Tibial nerve (tissue), 4 donors: ENCODE results near the gene FAM174A. TPM values are rescaled to one million over a fixed set of nuclear protein-coding genes. Genes with fewer than 3 reads are reported as not detected.
A peak's percentile ranks its signal among the peaks of the same experiment; 100 is the strongest.

Source experiments
- DNase-seq, 2 donors: peaks; one replicate each; pipeline ENCODE4 v3.0.0-alpha.2; 2019; ENCODE audit warnings: low spot score in 2 of 2
- H3K27ac ChIP-seq, 4 donors: fragments of 200-600 bp; sonication (generic) in 3 of 4; one replicate each; pipeline ENCODE4 v1.5.1; 2017 to 2019; ENCODE audit warnings: mild to moderate bottlenecking in 1 of 4
- H3K27me3 ChIP-seq, 2 donors: fragments of 200-600 bp; sonication (generic) in 1 of 2; one replicate each; pipeline versions ENCODE4 v1.5.1 to v1.6.0; 2017 to 2019
- H3K36me3 ChIP-seq, 3 donors: fragments of 200-600 bp; sonication (generic); one replicate each; pipeline ENCODE4 v1.5.1; 2018 to 2019
- H3K4me1 ChIP-seq, 4 donors: fragments of 200-600 bp; sonication (generic) in 3 of 4; one replicate each; pipeline ENCODE4 v1.5.1; 2017 to 2019
- H3K4me3 ChIP-seq, 4 donors: fragments of 200-600 bp; sonication (generic) in 3 of 4; one replicate each; pipeline ENCODE4 v1.5.1; 2017 to 2019; ENCODE audit warnings: mild to moderate bottlenecking in 1 of 4, moderate library complexity in 1 of 4
- H3K9me3 ChIP-seq, 4 donors: fragments of 200-600 bp; sonication (generic) in 3 of 4; one replicate each; pipeline ENCODE4 v1.5.1; 2017 to 2019
- CTCF ChIP-seq, 5 experiments: fragments of 200-600 bp in 3 of 5; fragments of 450-650 bp in 2 of 5; sonication (generic) in 3 of 5; IDR thresholded peaks; one replicate each; pipeline ENCODE4 v1.5.1; 2016 to 2019; ENCODE audit warnings: antibody characterized with exemption in 5 of 5, mild to moderate bottlenecking in 3 of 5, moderate library complexity in 2 of 5
- EP300 ChIP-seq, 2 donors: sonication (generic); formaldehyde crosslinking; IDR thresholded peaks; one replicate each; pipeline ENCODE4 v1.6.1; 2017; ENCODE audit warnings: antibody characterized with exemption in 2 of 2, mild to moderate bottlenecking in 1 of 2
- POLR2A ChIP-seq, 2 donors: fragments of 450-650 bp; IDR thresholded peaks; one replicate each; pipeline ENCODE4 v1.6.1; 2017; ENCODE audit warnings: antibody characterized with exemption in 2 of 2, mild to moderate bottlenecking in 2 of 2, moderate library complexity in 2 of 2
- WGBS, 2 donors: methylation state at CpG; one replicate each; pipeline ENCODE4 v1.1.5; 2018; 5-methylcytosine and 5-hydroxymethylcytosine counted together
- total RNA-seq, 4 donors: library from RNA; depleted of rRNA; stranded (reverse); fragments of >200 nt; gene quantifications; one replicate each; pipeline ENCODE4 v1.1.0, GENCODE V29; 2016

Gene FAM174A
- total RNA-seq, 4 donors from 2014 or later, result 39.5 to 66.9 (median 45.5) TPM

DNA sequence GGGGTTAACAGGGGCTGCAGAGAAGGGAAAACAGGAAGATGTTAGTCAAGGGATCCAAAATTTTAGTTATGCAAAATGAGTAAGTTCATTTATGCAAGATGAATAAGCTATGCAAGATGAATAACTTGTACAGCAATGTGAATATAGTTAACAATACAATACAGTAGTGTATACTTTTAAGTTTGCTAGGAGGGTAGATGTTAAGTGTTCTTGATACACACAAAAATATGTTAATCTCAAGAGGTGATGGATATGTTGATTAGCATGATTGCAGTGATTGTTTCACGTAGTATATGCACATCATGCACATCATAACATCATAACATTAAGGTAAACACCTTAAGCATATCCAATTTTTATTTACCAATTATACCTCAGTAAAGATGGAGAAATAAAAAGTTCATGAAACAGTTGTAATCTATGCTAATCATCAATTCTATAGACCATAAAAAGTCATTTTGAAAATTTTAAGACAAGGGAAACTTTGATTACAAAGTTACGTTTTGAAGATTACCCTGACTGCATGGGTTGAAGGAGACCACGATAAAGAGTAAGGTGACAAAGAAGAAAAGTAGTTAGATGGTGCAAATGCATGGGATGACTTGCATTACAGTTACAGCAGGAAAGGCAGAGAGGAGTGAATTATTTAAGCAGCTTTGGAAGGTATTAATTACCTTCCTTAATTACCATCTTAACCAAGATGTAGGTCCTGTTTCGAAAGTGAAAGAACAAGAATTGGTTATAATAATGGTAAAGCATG, 31.4 kb downstream of the FAM174A start:
- TF ChIP-seq POLR2A (IDR thresholded peaks at IDR 0.05), result no peak
- TF ChIP-seq EP300 (IDR thresholded peaks at IDR 0.05), result no peak
- no peak for TF ChIP-seq CTCF (IDR thresholded peaks at IDR 0.05)
- Histone ChIP-seq H3K36me3 (peaks cover 0 to 49% (median 0%) of the 10 kb centered on the region in 3 donors), H3K4me3 (no peak overlapping the region), H3K9me3 (no peaks in the 10 kb centered on the region), H3K27me3 (no peaks in the 10 kb centered on the region), H3K4me1 (no peaks in the 10 kb centered on the region), H3K27ac (no peak overlapping the region)
- no peak for DNase-seq
- WGBS, 2 donors, result 92 to 95% methylated on average over 4 of the region's 4 CpGs

DNA sequence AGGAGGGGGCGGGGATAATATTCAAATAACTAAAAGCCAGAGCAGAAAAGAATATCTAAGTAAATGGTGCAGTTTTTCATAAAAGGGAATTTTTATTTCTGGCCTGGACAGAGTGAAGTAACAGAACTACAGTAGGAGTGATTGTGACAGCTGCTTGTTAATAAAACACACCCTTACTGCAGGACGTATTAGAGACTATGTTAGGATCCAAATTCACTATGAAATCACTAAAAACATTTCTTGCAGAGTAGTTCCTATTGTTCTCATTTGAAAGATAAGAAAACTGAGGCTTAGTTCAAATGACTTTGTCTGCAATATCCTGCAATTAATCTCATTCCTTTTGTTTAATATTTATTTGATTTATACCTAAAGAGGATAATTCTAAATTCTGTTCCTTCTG, 39.5 kb downstream of the FAM174A start:
- TF ChIP-seq POLR2A (IDR thresholded peaks at IDR 0.05) (no peak), EP300 (IDR thresholded peaks at IDR 0.05) (no peak), CTCF (IDR thresholded peaks at IDR 0.05) (no peak)
- Histone ChIP-seq H3K9me3 (no peaks in the 10 kb centered on the region), H3K4me3 (no peak overlapping the region), H3K4me1 (peaks cover 0 to 9% (median 2%) of the 10 kb centered on the region in 4 donors), H3K27ac (no peak overlapping the region), H3K36me3 (no peaks in the 10 kb centered on the region), H3K27me3 (no peaks in the 10 kb centered on the region)
- 69 to 73% methylated on average over 2 of the region's 2 CpGs for WGBS, 2 donors
- no peak for DNase-seq

GRCh38 chr5:100575815-100576214, 40.6 kb downstream of the FAM174A start:
- H3K4me3 ChIP-seq, result no peak overlapping the region
- peaks cover 0 to 6% (median 0%) of the 10 kb centered on the region in 3 donors for H3K36me3 ChIP-seq
- H3K27ac ChIP-seq, result peak overlapping the region in 2 of 4 donors; percentile 5 to 52
- no peak for TF ChIP-seq CTCF (IDR thresholded peaks at IDR 0.05)
- TF ChIP-seq POLR2A (IDR thresholded peaks at IDR 0.05), result no peak
- TF ChIP-seq EP300 (IDR thresholded peaks at IDR 0.05), result no peak
- H3K4me1 ChIP-seq, result peaks cover 0 to 9% (median 2%) of the 10 kb centered on the region in 4 donors
- DNase-seq, result no peak
- no peaks in the 10 kb centered on the region for H3K9me3 ChIP-seq
- no peaks in the 10 kb centered on the region for H3K27me3 ChIP-seq

- Histone ChIP-seq H3K4me1 (peaks cover 0 to 9% (median 2%) of the 10 kb centered on the region in 4 donors), H3K4me3 (no peak overlapping the region), H3K36me3 (peaks cover 0 to 11% (median 0%) of the 10 kb centered on the region in 3 donors), H3K27ac (peak overlapping the region in 2 of 4 donors; percentile 5 to 52), H3K27me3 (no peaks in the 10 kb centered on the region), H3K9me3 (no peaks in the 10 kb centered on the region)
- 68 to 70% methylated on average over 2 of the region's 2 CpGs for WGBS, 2 donors
- DNase-seq, result no peak
- TF ChIP-seq POLR2A (IDR thresholded peaks at IDR 0.05) (no peak), CTCF (IDR thresholded peaks at IDR 0.05) (no peak), EP300 (IDR thresholded peaks at IDR 0.05) (no peak)
Measured at GRCh38 chr5:100576217-100576751, 41.1 kb downstream of the FAM174A start.

- Histone ChIP-seq H3K27ac (no peak overlapping the region), H3K27me3 (no peaks in the 10 kb centered on the region), H3K9me3 (no peaks in the 10 kb centered on the region), H3K4me3 (no peak overlapping the region), H3K4me1 (peaks cover 0 to 9% (median 2%) of the 10 kb centered on the region in 4 donors), H3K36me3 (peaks cover 0 to 11% (median 0%) of the 10 kb centered on the region in 3 donors)
- TF ChIP-seq EP300 (IDR thresholded peaks at IDR 0.05), result no peak
- TF ChIP-seq POLR2A (IDR thresholded peaks at IDR 0.05), result no peak
- no peak for TF ChIP-seq CTCF (IDR thresholded peaks at IDR 0.05)
- DNase-seq, result no peak
- 84 to 91% methylated on average over 1 of the region's 1 CpG for WGBS, 2 donors
Measured at GRCh38 chr5:100577506-100577905, 42.3 kb downstream of the FAM174A start.
